Astrocyte (in vitro differentiated cells and primary cell): ENCODE data around the gene SLC22A5. TPM values are rescaled to one million over a fixed set of nuclear protein-coding genes. Genes with fewer than 3 reads are reported as not detected.

Experiments used
- DNase-seq: peaks from one replicate; pipeline ENCODE4 v3.0.0-alpha.2; 2010; ENCODE audit warnings: low read depth
- FAIRE-seq: peaks from 2 replicates; lab custom pipeline; 2011; peaks lifted over from hg19 to GRCh38; lab: Jason Lieb, UNC
- H2AFZ ChIP-seq: 2 replicates; pipeline ENCODE4 v1.6.0; 2012; ENCODE audit warnings: low read depth, low read length, inconsistent platforms
- H3K27ac ChIP-seq: 2 replicates; pipeline ENCODE4 v1.5.1; 2011; ENCODE audit warnings: low read depth, low read length, inconsistent platforms
- H3K27me3 ChIP-seq: 2 replicates; pipeline ENCODE4 v1.6.0; 2011; ENCODE audit warnings: low read length, inconsistent platforms; ENCODE audit not compliant: insufficient read depth
- H3K36me3 ChIP-seq: 2 replicates; pipeline ENCODE4 v1.5.1; 2011; ENCODE audit warnings: low read length, inconsistent platforms; ENCODE audit not compliant: insufficient read depth
- H3K4me1 ChIP-seq: 2 replicates; pipeline ENCODE4 v1.5.1; 2011; ENCODE audit warnings: low read length, inconsistent platforms; ENCODE audit not compliant: insufficient read depth
- H3K4me2 ChIP-seq: 2 replicates; pipeline ENCODE4 v1.6.0; 2012; ENCODE audit warnings: low read length, inconsistent platforms
- H3K4me3 ChIP-seq: 2 replicates; pipeline ENCODE4 v1.5.1; 2011; ENCODE audit warnings: low read depth, mild to moderate bottlenecking, low read length, inconsistent platforms; ENCODE audit not compliant: insufficient read depth
- H3K79me2 ChIP-seq: 2 replicates; pipeline ENCODE4 v1.6.0; 2012; ENCODE audit warnings: mild to moderate bottlenecking, low read length, inconsistent platforms; ENCODE audit not compliant: insufficient read depth
- H3K9ac ChIP-seq: 2 replicates; pipeline ENCODE4 v1.6.0; 2012; ENCODE audit warnings: mild to moderate bottlenecking, low read length, inconsistent platforms
- H3K9me3 ChIP-seq: 2 replicates; pipeline ENCODE4 v1.5.1; 2012; ENCODE audit warnings: low read depth, mild to moderate bottlenecking, low read length, inconsistent platforms; ENCODE audit not compliant: insufficient read depth
- H4K20me1 ChIP-seq: 2 replicates; pipeline ENCODE4 v1.6.0; 2012; ENCODE audit warnings: low read length, inconsistent platforms; ENCODE audit not compliant: insufficient read depth
- H3K27ac Mint-ChIP-seq: one replicate; pipeline ENCODE4 v1.8.0; 2021; ENCODE audit warnings: mild to moderate bottlenecking, mixed read lengths; ENCODE audit not compliant: unreplicated experiment
- H3K27me3 Mint-ChIP-seq: one replicate; pipeline ENCODE4 v1.8.0; 2021; ENCODE audit warnings: low read depth, mixed read lengths; ENCODE audit not compliant: unreplicated experiment
- H3K36me3 Mint-ChIP-seq: one replicate; pipeline ENCODE4 v1.8.0; 2021; ENCODE audit warnings: low read depth, mixed read lengths; ENCODE audit not compliant: unreplicated experiment
- H3K4me1 Mint-ChIP-seq: one replicate; pipeline ENCODE4 v1.8.0; 2021; ENCODE audit warnings: low read depth, mixed read lengths; ENCODE audit not compliant: unreplicated experiment
- H3K4me3 Mint-ChIP-seq: one replicate; pipeline ENCODE4 v1.8.0; 2021; ENCODE audit warnings: mild to moderate bottlenecking, moderate library complexity, mixed read lengths; ENCODE audit not compliant: unreplicated experiment
- H3K9me3 Mint-ChIP-seq: one replicate; pipeline ENCODE4 v1.8.0; 2021; ENCODE audit warnings: mild to moderate bottlenecking, mixed read lengths; ENCODE audit not compliant: unreplicated experiment
- EZH2 ChIP-seq: IDR thresholded peaks from 2 replicates; pipeline ENCODE4 v1.6.1; 2012; ENCODE audit warnings: mild to moderate bottlenecking, low read length, inconsistent platforms; ENCODE audit not compliant: insufficient read depth
- total RNA-seq: library from RNA; stranded (reverse); gene quantifications from 2 replicates; pipeline ENCODE4 v1.2.1, GENCODE V29; 2021
- TF ChIP-seq, protein P1 (sequence below): IDR thresholded peaks from 2 replicates; pipeline ENCODE4 v1.5.1; 2011; ENCODE audit warnings: low read depth, mild to moderate bottlenecking, inconsistent platforms, low read length, moderate library complexity; ENCODE audit not compliant: insufficient read depth

SLC22A5 gene
- total RNA-seq, 1 donor from 2014 or later, result 8.3 TPM

DNA sequence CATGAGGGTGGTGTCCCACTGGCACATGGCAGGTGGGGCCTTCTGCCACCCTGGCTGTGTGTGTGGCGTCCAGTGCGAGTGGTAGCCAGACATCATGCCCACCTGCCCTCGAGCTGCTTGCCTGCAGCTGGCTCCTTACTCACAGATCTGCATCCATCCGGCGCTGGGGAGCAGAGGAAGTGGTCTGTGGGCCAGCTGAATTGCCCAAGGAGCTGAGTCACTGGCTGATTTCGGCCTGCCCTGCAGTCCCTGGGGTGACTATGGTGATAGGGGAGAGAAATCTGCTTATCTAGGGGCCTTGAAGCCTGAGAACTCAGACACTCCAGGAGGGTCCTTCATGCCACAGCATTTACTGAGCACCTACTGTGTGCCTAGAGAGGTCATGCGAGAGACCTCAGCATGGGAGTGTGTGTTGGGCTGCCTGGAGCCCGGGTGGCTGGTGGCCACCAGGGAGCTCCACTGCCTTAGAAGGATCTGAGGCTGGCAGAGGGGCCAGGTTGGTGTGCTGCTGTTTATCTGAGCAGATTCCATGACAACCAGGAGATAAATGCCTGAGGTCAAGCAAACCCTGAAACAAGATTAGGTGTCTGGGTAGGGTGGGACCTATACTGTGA, 57.1 kb downstream of the SLC22A5 start:
- Histone ChIP-seq H4K20me1 (no peaks in the 10 kb centered on the region), H3K36me3 (no peaks in the 10 kb centered on the region), H3K79me2 (peaks cover 8% of the 10 kb centered on the region), H3K4me1 (peaks cover 62% of the 10 kb centered on the region), H3K4me3 (peak overlapping the region; percentile 10), H3K4me2 (peak overlapping the region; percentile 68), H3K9me3 (no peaks in the 10 kb centered on the region), H2AFZ (no peak overlapping the region), H3K27me3 (no peaks in the 10 kb centered on the region), H3K9ac (peak overlapping the region; percentile 75), H3K27ac (peak overlapping the region; percentile 95)
- DNase-seq (peak; percentile 94), FAIRE-seq (no peak)
- H3K4me3 Mint-ChIP-seq, result peak overlapping the region; percentile 57
- peaks cover 7% of the 10 kb centered on the region for H3K36me3 Mint-ChIP-seq
- H3K9me3 Mint-ChIP-seq, result no peaks in the 10 kb centered on the region
- no peak for TF ChIP-seq EZH2
- TF ChIP-seq, protein P1, sequence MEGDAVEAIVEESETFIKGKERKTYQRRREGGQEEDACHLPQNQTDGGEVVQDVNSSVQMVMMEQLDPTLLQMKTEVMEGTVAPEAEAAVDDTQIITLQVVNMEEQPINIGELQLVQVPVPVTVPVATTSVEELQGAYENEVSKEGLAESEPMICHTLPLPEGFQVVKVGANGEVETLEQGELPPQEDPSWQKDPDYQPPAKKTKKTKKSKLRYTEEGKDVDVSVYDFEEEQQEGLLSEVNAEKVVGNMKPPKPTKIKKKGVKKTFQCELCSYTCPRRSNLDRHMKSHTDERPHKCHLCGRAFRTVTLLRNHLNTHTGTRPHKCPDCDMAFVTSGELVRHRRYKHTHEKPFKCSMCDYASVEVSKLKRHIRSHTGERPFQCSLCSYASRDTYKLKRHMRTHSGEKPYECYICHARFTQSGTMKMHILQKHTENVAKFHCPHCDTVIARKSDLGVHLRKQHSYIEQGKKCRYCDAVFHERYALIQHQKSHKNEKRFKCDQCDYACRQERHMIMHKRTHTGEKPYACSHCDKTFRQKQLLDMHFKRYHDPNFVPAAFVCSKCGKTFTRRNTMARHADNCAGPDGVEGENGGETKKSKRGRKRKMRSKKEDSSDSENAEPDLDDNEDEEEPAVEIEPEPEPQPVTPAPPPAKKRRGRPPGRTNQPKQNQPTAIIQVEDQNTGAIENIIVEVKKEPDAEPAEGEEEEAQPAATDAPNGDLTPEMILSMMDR, result peak; percentile 10
- H3K27me3 Mint-ChIP-seq, result no peaks in the 10 kb centered on the region
- H3K27ac Mint-ChIP-seq, result peak overlapping the region; percentile 91
- H3K4me1 Mint-ChIP-seq, result peaks cover 75% of the 10 kb centered on the region

DNA sequence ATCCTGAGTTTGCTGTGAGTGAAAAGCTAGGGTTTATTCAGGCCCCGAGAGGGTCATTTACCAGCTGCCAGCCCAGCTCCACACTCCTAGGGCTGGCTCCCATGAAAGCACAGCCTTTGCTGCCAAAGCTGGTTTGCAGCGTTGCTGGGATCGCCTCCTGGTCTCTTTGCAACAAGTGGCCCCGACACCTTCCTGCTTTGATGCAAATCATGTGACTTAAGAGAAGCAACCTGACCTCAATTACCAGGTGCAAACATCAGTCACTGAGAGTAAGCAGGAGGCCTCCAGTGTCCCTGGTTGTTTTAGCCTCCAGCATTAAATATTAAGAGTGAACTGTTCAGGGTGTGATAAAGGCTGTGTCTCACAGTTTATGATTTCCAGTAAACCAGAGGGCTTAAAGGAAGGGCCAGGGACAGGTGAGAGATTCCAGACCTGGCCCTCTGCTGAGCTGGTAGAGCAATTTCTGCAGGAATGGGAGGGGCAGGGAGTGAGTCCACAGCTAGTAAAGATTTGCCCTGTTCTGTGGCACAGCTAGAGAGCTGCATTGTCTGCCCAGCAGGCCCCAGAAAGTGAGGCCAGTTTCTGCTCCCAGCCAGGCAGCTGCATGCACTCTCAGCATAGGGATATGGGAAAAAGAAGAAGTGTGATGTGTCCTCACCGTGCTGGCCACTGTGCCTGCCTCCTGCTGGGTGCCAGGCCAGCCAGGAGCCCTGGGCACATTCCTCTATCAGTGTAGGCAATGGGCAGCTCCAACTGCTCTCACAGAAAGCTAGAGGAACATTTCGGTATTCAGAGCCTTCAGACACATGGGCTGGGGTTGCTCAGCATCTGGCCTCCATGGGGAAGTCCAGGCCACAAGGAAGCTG, 58.0 kb downstream of the SLC22A5 start:
- peak overlapping the region; percentile 91 for H3K27ac Mint-ChIP-seq
- H3K79me2 ChIP-seq, result peaks cover 8% of the 10 kb centered on the region
- no peak overlapping the region for H2AFZ ChIP-seq
- no peaks in the 10 kb centered on the region for H3K27me3 Mint-ChIP-seq
- H4K20me1 ChIP-seq, result no peaks in the 10 kb centered on the region
- no peak for FAIRE-seq
- peak overlapping the region; percentile 75 for H3K9ac ChIP-seq
- H3K4me1 ChIP-seq, result peaks cover 62% of the 10 kb centered on the region
- no peak for TF ChIP-seq EZH2
- peaks cover 73% of the 10 kb centered on the region for H3K4me1 Mint-ChIP-seq
- no peaks in the 10 kb centered on the region for H3K9me3 ChIP-seq
- H3K27ac ChIP-seq, result peak overlapping the region; percentile 95
- H3K4me2 ChIP-seq, result peak overlapping the region; percentile 68
- no peaks in the 10 kb centered on the region for H3K27me3 ChIP-seq
- H3K36me3 Mint-ChIP-seq, result peaks cover 10% of the 10 kb centered on the region
- no peaks in the 10 kb centered on the region for H3K36me3 ChIP-seq
- no peak overlapping the region for H3K4me3 ChIP-seq
- no peak overlapping the region for H3K4me3 Mint-ChIP-seq
- no peaks in the 10 kb centered on the region for H3K9me3 Mint-ChIP-seq
- DNase-seq, result no peak

DNA sequence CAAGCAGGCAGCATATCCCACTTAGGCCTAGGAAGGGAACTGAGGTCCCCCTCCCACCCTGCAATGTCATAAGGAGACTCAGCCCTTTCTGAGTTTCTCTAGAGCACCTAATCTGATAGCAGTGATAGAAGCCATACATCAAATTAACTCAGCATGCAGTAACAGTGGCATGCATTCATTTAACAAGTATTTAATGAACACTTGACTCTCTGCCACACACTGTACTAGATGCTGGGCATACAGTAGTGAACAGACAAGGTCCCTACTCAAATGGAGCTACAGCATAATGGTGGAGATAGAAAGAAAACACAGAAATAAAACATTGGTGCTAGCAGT, 58.6 kb downstream of the SLC22A5 start:
- no peak for FAIRE-seq
- Mint-ChIP-seq H3K4me3 (peak overlapping the region; percentile 17), H3K27ac (peak overlapping the region; percentile 91), H3K27me3 (no peaks in the 10 kb centered on the region), H3K9me3 (no peaks in the 10 kb centered on the region), H3K36me3 (peaks cover 8% of the 10 kb centered on the region), H3K4me1 (peaks cover 67% of the 10 kb centered on the region)
- H3K4me2 ChIP-seq, result no peak overlapping the region
- H2AFZ ChIP-seq, result no peak overlapping the region
- no peaks in the 10 kb centered on the region for H3K36me3 ChIP-seq
- H4K20me1 ChIP-seq, result no peaks in the 10 kb centered on the region
- TF ChIP-seq EZH2, result no peak
- TF ChIP-seq, protein P1, result no peak
- H3K27me3 ChIP-seq, result no peaks in the 10 kb centered on the region
- no peak for DNase-seq
- H3K79me2 ChIP-seq, result peaks cover 8% of the 10 kb centered on the region
- H3K4me3 ChIP-seq, result no peak overlapping the region
- peaks cover 56% of the 10 kb centered on the region for H3K4me1 ChIP-seq
- no peaks in the 10 kb centered on the region for H3K9me3 ChIP-seq
- no peak overlapping the region for H3K9ac ChIP-seq
- H3K27ac ChIP-seq, result no peak overlapping the region
